RKO (cell line): Measurements from ENCODE around the gene LY6G6F.

Experiments used
- DNase-seq: peaks from one replicate; pipeline ENCODE4 v3.0.0-alpha.2; 2016; ENCODE audit warnings: low spot score

Gene LY6G6F

GRCh38 chr6:31676904-31677303 lies 29.8 kb upstream of the LY6G6F start:
- no peak for DNase-seq

- DNase-seq = no peak
These were observed 28.7 kb upstream of the LY6G6F start for GRCh38 chr6:31677955-31678354.

GRCh38 chr6:31680226-31681134 lies 26.2 kb upstream of the LY6G6F start, which contains the start of gene LY6G5C:
TSS of gene LY6G5C (minus strand) at chr6:31681067. CDS start at chr6:31680373, 694 bp downstream.
- DNase-seq = peak; percentile 94

DNA sequence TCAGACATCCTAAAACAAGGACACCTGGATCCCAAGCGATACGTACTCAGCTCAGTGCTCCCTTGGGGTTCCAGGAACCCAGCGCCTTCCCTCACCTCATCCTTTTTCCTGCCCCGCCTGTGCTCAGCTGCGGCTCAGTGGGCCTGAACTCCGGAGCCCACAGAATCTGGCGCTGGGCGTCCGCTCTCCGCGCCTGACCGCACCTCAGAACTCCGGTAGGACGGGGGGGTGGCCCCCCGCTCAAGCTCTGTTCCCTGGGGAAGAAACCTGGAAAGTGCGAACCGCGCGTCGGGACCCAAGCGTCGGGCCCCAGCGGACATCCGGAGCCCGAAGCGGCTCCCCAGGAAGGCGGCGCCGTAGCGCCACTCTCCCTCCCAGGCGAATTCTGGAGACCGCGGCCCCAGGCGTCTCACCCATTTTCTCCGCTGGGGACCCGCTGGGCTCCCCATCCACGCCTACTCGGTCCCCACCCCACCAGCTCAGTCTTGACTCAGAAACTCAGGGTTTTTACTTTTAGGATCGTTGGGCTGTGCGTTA lies 25.5 kb upstream of the LY6G6F start:
- DNase-seq = peak; percentile 77

- no peak for DNase-seq
These were observed 23.1 kb upstream of the LY6G6F start for GRCh38 chr6:31683591-31683990.

- DNase-seq = no peak
These were observed 20.2 kb upstream of the LY6G6F start for GRCh38 chr6:31686483-31686882.

DNA sequence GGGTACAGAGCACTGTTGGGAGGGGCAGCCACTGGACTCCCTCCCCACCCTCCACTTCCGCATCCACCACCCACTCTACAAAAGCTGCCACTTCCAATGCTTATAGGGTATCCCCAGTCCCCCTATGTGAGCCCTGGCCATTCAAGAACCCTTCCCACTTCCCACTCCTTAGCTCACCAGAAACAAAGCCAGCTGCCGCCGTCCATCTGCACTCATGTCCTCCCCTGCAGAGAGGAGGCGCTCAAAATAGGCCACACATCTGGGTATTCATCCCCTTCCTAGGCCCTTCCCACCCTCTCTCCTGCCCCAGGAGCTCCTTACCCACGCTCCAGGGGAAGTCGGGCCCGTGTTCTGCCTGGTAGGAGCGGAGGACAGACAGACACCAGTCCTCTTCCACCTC lies 19.3 kb upstream of the LY6G6F start:
- DNase-seq = no peak

DNA sequence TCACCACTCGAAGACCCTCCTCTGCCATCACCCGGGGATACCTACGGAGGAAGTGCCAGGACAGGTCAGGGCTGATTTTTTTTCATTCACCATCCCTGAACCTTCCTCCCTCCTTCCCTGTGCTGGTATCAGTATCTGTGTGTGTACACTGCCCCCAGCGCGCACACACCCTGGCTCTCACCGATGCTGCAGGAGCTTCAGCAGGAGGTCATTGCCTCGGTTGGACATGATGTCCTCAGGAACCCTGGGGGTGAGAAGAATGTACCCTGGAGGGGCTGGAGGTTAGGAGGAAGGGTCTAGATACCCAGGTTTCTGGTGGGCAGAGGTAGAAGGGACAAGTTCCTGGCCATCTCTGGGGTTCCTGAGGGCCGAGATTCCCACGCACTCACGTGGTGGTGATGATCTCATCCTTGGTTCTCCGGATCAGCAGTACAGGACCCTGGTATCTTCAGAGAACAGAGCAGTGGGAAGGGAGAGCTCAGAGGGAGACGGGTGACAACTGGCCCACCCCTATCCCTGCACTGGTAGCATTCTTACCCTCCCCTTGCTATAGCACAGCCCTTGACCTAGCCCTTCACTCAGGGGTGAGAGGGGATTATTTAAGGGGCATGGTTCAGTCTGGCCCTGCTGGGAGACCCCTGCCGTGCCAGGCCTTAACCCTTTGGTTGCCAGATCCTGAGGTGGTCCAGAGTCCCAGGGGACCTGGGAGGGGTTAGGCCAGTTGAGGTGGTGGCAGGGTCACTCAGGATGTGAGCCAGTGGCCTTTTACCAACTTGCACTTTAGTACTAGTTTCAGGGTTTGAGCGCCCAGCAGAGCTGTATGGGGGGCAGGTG lies 18.6 kb upstream of the LY6G6F start:
- no peak for DNase-seq

GRCh38 chr6:31689249-31690110 lies 17.2 kb upstream of the LY6G6F start:
- no peak for DNase-seq

- DNase-seq = no peak
These were observed 16.2 kb upstream of the LY6G6F start for GRCh38 chr6:31690231-31691077.

DNA sequence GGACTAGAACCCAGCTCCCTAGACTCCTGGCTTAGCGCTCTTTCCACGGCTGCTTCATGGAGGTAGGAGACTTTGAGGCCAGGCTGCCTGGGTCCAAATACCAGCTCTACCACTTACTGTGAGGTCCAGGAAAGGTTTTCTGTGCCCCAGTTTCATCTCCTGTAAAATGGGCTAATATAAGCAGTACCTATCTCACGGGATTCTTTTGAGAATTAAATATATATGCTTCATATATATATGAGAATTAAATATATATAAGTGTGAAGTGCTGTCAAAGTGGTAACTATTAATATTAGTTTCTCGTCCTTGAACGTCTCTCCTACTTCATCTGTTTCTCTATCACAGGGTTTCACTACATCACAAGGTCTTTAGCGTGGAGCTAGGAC lies 15.6 kb upstream of the LY6G6F start:
- DNase-seq = no peak

GRCh38 chr6:31691564-31692108 lies 15.0 kb upstream of the LY6G6F start:
- DNase-seq = no peak

- DNase-seq = no peak
These were observed 14.3 kb upstream of the LY6G6F start for GRCh38 chr6:31692353-31692752.

DNA sequence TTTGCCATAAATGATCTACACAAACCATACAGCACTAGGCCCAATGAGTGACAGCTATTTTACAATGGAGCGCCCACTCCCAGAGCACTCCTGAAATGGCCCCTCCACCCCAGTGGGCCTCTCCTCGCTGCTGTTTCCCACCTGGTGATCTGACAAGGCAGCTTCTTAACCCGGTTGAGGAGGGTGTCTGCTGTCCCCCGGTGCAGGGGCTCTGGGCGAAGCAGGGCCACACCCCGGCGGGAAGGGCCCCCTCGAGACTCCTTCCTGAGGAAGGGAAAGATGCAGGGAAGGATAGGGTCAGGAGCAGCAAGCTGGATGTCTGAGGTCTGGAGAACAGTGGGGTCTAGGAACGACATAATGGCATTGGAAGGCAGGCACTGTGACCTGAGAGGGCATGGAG lies 13.8 kb upstream of the LY6G6F start:
- DNase-seq = no peak

DNA sequence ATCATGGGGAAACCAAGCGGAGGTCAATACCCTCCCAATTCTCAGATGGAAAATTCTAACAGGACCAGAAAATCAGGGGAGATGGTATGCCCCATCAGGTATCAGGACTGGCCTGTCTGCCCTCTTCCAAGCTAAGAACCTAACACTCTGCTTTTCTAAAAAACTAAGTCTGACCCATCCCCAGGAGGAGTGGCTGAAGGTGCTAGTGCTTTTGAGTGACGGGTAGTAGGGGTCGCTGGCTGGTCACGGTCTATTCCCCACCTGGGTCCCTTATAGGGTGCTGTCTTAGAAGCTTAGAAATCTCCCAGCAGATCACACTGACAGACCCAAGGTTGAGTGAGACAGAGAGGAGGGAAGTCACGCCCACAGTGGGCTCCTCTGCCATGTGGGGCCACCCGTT lies 13.1 kb upstream of the LY6G6F start:
- no peak for DNase-seq

GRCh38 chr6:31697555-31697954 lies 9.1 kb upstream of the LY6G6F start:
- no peak for DNase-seq

DNA sequence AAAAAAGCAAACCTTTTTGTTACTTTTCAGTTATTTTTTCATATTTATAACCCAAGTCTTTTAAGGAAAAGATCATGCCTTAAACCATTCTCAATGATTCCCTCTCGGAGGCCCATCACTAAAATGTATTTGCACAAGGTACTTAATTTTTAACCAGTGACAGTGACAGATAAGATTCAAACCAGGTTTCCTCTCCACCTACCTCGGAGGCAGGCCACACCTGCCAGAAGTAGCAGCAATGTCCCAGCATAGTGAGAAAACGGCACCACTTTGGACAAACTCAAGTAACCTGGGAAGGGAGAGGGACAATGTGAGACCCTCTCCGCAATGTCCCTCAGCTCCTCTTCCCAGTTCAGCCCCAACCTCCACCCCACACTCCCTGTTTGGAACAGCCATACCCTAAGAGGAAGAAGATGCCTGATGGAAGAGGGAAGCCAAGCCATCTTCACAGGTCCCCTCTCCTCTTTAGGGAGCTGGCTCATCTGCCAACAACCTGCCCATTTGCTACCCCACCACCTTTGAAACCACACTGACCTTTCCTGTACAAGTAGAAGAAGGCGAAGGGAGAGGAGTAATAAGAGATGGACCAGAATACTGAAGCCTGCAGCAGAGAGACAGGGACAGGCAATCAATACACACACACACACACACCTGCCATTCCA lies 5.8 kb upstream of the LY6G6F start:
- DNase-seq = no peak

DNA sequence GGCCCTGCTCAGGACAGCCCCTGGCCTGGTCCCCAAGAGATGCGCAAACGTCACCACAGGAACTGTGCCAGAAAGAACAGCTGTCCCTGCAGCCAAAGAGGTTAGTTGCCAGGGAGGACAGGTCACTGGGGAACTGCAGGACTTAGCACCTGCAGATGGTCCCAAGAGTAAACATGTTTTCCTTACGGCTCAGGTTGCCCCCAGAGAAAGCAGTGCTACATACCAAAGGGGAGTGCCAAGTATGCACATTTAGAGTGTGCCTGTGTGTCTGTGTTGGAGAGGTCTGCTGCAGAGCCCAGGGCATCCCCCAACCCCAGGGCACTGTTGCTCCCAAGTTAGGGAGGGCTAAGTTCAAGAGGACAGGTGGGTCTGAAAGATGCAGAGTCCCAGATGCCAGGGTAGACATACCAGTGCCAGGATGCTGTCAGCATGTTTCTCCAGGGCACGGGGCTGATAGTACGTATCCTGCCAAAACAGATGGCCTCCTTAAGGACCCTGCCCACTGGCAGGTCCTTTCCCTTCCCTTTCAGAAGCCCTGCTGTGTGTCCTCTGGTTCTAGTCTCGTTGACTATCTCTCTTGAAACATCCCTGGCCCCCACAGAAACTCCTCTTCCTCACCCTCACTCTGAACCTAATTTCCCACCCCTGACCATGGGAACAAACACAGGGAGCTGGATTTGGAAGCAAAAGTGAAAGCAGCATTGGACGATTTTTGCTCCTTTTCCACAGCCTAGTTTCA lies 4.8 kb upstream of the LY6G6F start:
- no peak for DNase-seq

GRCh38 chr6:31702405-31702818 lies 4.3 kb upstream of the LY6G6F start:
- DNase-seq = peak; percentile 16
